Brain microvascular endothelial cell (primary cell): ENCODE data around the gene ITGA8.
A peak's percentile ranks its signal among the peaks of the same experiment; 100 is the strongest.

Experiments
- DNase-seq: peaks from one replicate; pipeline ENCODE4 v3.0.0-alpha.2; 2020
- H3K27ac ChIP-seq: fragments of 250-450 bp; sonication (Bioruptor Pico); 2 replicates; pipeline ENCODE4 v1.5.1; 2020; ENCODE audit warnings: mild to moderate bottlenecking, moderate library complexity
- H3K27me3 ChIP-seq: fragments of 250-450 bp; sonication (Bioruptor Pico); replicated peaks from 2 replicates; pipeline ENCODE4 v1.5.1; 2020; ENCODE audit warnings: mild to moderate bottlenecking
- H3K36me3 ChIP-seq: fragments of 250-450 bp; sonication (Bioruptor Pico); replicated peaks from 2 replicates; pipeline ENCODE4 v1.5.1; 2020; ENCODE audit warnings: mild to moderate bottlenecking
- H3K4me3 ChIP-seq: 2 replicates; pipeline ENCODE4 v1.5.1; 2011; ENCODE audit warnings: low read depth, mild to moderate bottlenecking, control low read depth, low read length, moderate library complexity
- CTCF ChIP-seq: IDR thresholded peaks from 2 replicates; pipeline ENCODE4 v1.5.1; 2011; ENCODE audit warnings: low read depth, mild to moderate bottlenecking, moderate library complexity, low read length, control low read depth, inconsistent platforms; ENCODE audit errors: missing control alignments
- in situ Hi-C: cut with HindIII; loops from 2 replicates; pipeline ENCODE4 v1.10.0; 2017; ENCODE audit warnings: low sequenced_read_pairs, low pct_ligation_motif_present

The ITGA8 gene

GRCh38 chr10:15730341-15730740 is 10.6 kb upstream of the ITGA8 start:
- no peak for TF ChIP-seq CTCF
- Histone ChIP-seq H3K27me3 (no peaks in the 10 kb centered on the region), H3K27ac (no peak overlapping the region), H3K36me3 (no peaks in the 10 kb centered on the region), H3K4me3 (no peak overlapping the region)
- in situ Hi-C loops, result no loop called here
- DNase-seq, result no peak

GRCh38 chr10:15729890-15730289 is 10.2 kb upstream of the ITGA8 start:
- H3K27me3 ChIP-seq, result no peaks in the 10 kb centered on the region
- DNase-seq, result no peak
- no peak overlapping the region for H3K27ac ChIP-seq
- H3K36me3 ChIP-seq, result no peaks in the 10 kb centered on the region
- H3K4me3 ChIP-seq, result no peak overlapping the region
- no peak for TF ChIP-seq CTCF
- in situ Hi-C loops, result no loop called here

GRCh38 chr10:15726042-15726441 is 6.3 kb upstream of the ITGA8 start:
- Histone ChIP-seq H3K27me3 (no peaks in the 10 kb centered on the region), H3K27ac (no peak overlapping the region), H3K36me3 (no peaks in the 10 kb centered on the region), H3K4me3 (no peak overlapping the region)
- DNase-seq, result no peak
- TF ChIP-seq CTCF, result no peak
- in situ Hi-C loops, result no loop called here

GRCh38 chr10:15725603-15726002 is 5.9 kb upstream of the ITGA8 start:
- H3K27ac ChIP-seq, result no peak overlapping the region
- in situ Hi-C loops, result no loop called here

GRCh38 chr10:15724683-15725082 is 5.0 kb upstream of the ITGA8 start:
- H3K36me3 ChIP-seq, result no peaks in the 10 kb centered on the region
- no peak overlapping the region for H3K27ac ChIP-seq
- no peak overlapping the region for H3K4me3 ChIP-seq
- TF ChIP-seq CTCF, result no peak
- H3K27me3 ChIP-seq, result no peaks in the 10 kb centered on the region
- in situ Hi-C loops, result loop anchor here (25.0 kb wide), 1 partner anchor 287 kb away; no protein-coding TSS in a partner anchor
- no peak for DNase-seq

More at GRCh38 chr10:15725603-15726002, 5.9 kb upstream of the ITGA8 start:
- H3K27me3 ChIP-seq, result no peaks in the 10 kb centered on the region
- H3K36me3 ChIP-seq, result no peaks in the 10 kb centered on the region
- peak; percentile 52 for DNase-seq
- no peak overlapping the region for H3K4me3 ChIP-seq
- TF ChIP-seq CTCF, result peak; percentile 72

GRCh38 chr10:15723803-15724202 is 4.1 kb upstream of the ITGA8 start:
- H3K4me3 ChIP-seq, result no peak overlapping the region
- no peak for DNase-seq
- no peaks in the 10 kb centered on the region for H3K36me3 ChIP-seq
- H3K27me3 ChIP-seq, result peaks cover 6% of the 10 kb centered on the region
- no peak overlapping the region for H3K27ac ChIP-seq
- no peak for TF ChIP-seq CTCF
- in situ Hi-C loops, result loop anchor here (25.0 kb wide), 1 partner anchor 287 kb away; no protein-coding TSS in a partner anchor
